Sigmoid colon (tissue), 7 donors: ENCODE data around the gene TMEM107. TPM values are rescaled to one million over a fixed set of nuclear protein-coding genes. Genes with fewer than 3 reads are reported as not detected.
"Not testable (repeated sequence)": the region's sequence is repeated elsewhere in the genome, so short reads cannot be mapped to it uniquely, and the experiment has no call there.

Experiments used
- DNase-seq: peaks from one replicate; pipeline ENCODE4 v3.0.0-alpha.2; 2019
- H3K27ac ChIP-seq, 4 donors: fragments of 200-600 bp; sonication (generic); one replicate each; pipeline ENCODE4 v1.5.1; 2016 to 2019; ENCODE audit warnings: mild to moderate bottlenecking in 1 of 4
- H3K27me3 ChIP-seq, 3 donors: fragments of 200-600 bp; sonication (generic); one replicate each; pipeline ENCODE4 v1.5.1; 2019; ENCODE audit warnings: mild to moderate bottlenecking in 1 of 3
- H3K36me3 ChIP-seq, 4 donors: fragments of 200-600 bp; sonication (generic); one replicate each; pipeline ENCODE4 v1.5.1; 2016 to 2019
- H3K4me1 ChIP-seq, 4 donors: fragments of 200-600 bp; sonication (generic); one replicate each; pipeline ENCODE4 v1.5.1; 2017 to 2019
- H3K4me3 ChIP-seq, 4 donors: fragments of 200-600 bp; sonication (generic); one replicate each; pipeline ENCODE4 v1.5.1; 2017 to 2019; ENCODE audit warnings: mild to moderate bottlenecking in 2 of 4, moderate library complexity in 1 of 4
- H3K9me3 ChIP-seq, 4 donors: fragments of 200-600 bp in 3 of 4; sonication (generic) in 3 of 4; one replicate each; pipeline versions ENCODE4 v1.5.1 to v1.6.1; 2013 to 2019
- CTCF ChIP-seq, 4 experiments: fragments of 450-650 bp in 3 of 4; fragments of 200-600 bp in 1 of 4; IDR thresholded peaks; one replicate each; pipeline ENCODE4 v1.5.1; 2016 to 2019; ENCODE audit warnings: antibody characterized with exemption in 4 of 4, mild to moderate bottlenecking in 3 of 4, moderate library complexity in 2 of 4
- EP300 ChIP-seq, 4 donors: sonication (generic); formaldehyde crosslinking; IDR thresholded peaks; one replicate each; pipeline ENCODE4 v1.6.1; 2017; ENCODE audit warnings: antibody characterized with exemption in 4 of 4
- POLR2A ChIP-seq, 2 donors: fragments of 450-650 bp; IDR thresholded peaks; one replicate each; pipeline ENCODE4 v1.6.1; 2016; ENCODE audit warnings: antibody characterized with exemption in 2 of 2, mild to moderate bottlenecking in 2 of 2, moderate library complexity in 2 of 2
- POLR2AphosphoS5 ChIP-seq, 4 donors: sonication (generic); formaldehyde crosslinking; IDR thresholded peaks; one replicate each; pipeline ENCODE4 v1.6.1; 2017; ENCODE audit warnings: antibody characterized with exemption in 4 of 4
- WGBS, 2 donors: extraction: QIAGEN DNeasy Blood & Tissue Kit; methylation state at CpG; one replicate each; pipeline ENCODE4 v1.1.7; 2013; 5-methylcytosine and 5-hydroxymethylcytosine counted together
- intact Hi-C: fragments of 100-400 bp; cut with DNase I; formaldehyde crosslinking; loops from one replicate; pipeline ENCODE4 v1.15.1; 2023
- polyA plus RNA-seq, 3 donors: library from polyadenylated mRNA; stranded (reverse); fragments of 200-250 nt; gene quantifications; one replicate each; pipeline ENCODE4 v1.2.3, GENCODE V29; 2013
- total RNA-seq, 4 donors: library from RNA; depleted of rRNA; stranded (reverse); fragments of >200 nt; gene quantifications; one replicate each; pipeline ENCODE4 v1.1.0, GENCODE V29; 2016
- donor health status: healthy with polysubstance abuse.
- donor health status: Bipolar disorder and iron deficiency.
- donor health status: healthy.

TMEM107 gene
- total and polyA plus RNA-seq, 7 donors, result 4.6 to 61.7 (median 14.4) TPM

GRCh38 chr17:8222380-8222629 is 46.1 kb upstream of the TMEM107 start:
- peak in 1 of 4 donors; percentile 14 for TF ChIP-seq POLR2AphosphoS5 (IDR thresholded peaks at IDR 0.05)
- no peak for TF ChIP-seq POLR2A (IDR thresholded peaks at IDR 0.05)
- TF ChIP-seq CTCF (IDR thresholded peaks at IDR 0.05), result no peak
- TF ChIP-seq EP300 (IDR thresholded peaks at IDR 0.05), result peak in 1 of 4 donors; percentile 38
- Histone ChIP-seq H3K36me3 (peaks cover 0 to 1% (median 0%) of the 10 kb centered on the region in 4 donors), H3K4me1 (peaks cover 0 to 42% (median 22%) of the 10 kb centered on the region in 4 donors), H3K27ac (peak overlapping the region; percentile 95 to 98 (median 96)), H3K9me3 (no peaks in the 10 kb centered on the region), H3K4me3 (peak overlapping the region; percentile 45 to 71 (median 66)), H3K27me3 (no peaks in the 10 kb centered on the region)
- intact Hi-C loops, result loop anchor here (1.0 to 5.0 kb wide), 3 partner anchors 60 to 103 kb away; partner anchors contain the start of gene VAMP2
- 0 to 1% methylated on average over 9 of the region's 9 CpGs for WGBS, 2 donors
- no peak for DNase-seq

- Histone ChIP-seq H3K27me3 (no peaks in the 10 kb centered on the region), H3K36me3 (no peaks in the 10 kb centered on the region), H3K4me3 (peak overlapping the region; percentile 45 to 71 (median 66)), H3K4me1 (peaks cover 0 to 38% (median 17%) of the 10 kb centered on the region in 4 donors), H3K27ac (peak overlapping the region; percentile 95 to 98 (median 96)), H3K9me3 (no peaks in the 10 kb centered on the region)
- WGBS, 2 donors, result 0 to 1% methylated on average over 40 of the region's 40 CpGs
- DNase-seq, result peak; percentile 92
- TF ChIP-seq POLR2A (IDR thresholded peaks at IDR 0.05), result no peak
- TF ChIP-seq EP300 (IDR thresholded peaks at IDR 0.05), result no peak
- peak in 1 of 4 donors; percentile 2 for TF ChIP-seq POLR2AphosphoS5 (IDR thresholded peaks at IDR 0.05)
- intact Hi-C loops, result loop anchor here (1.0 to 5.0 kb wide), 5 partner anchors 32 to 103 kb away; partner anchors contain the start of genes BORCS6 and VAMP2
Observed at GRCh38 chr17:8221663-8222379, 45.6 kb upstream of the TMEM107 start.

- H3K4me3 ChIP-seq, result peak overlapping the region; percentile 45 to 71 (median 66)
- no peaks in the 10 kb centered on the region for H3K36me3 ChIP-seq
- H3K27ac ChIP-seq, result peak overlapping the region; percentile 95 to 98 (median 96)
- peak; percentile 96 for DNase-seq
- no peaks in the 10 kb centered on the region for H3K27me3 ChIP-seq
- H3K9me3 ChIP-seq, result no peaks in the 10 kb centered on the region
- TF ChIP-seq POLR2A (IDR thresholded peaks at IDR 0.05) (no peak), POLR2AphosphoS5 (IDR thresholded peaks at IDR 0.05) (peak in 3 of 4 donors; percentile 30 to 51 (median 40))
- H3K4me1 ChIP-seq, result peaks cover 0 to 35% (median 15%) of the 10 kb centered on the region in 4 donors
- WGBS, 2 donors, result 0 to 1% methylated on average over 45 of the region's 45 CpGs
- intact Hi-C loops, result loop anchor here (1.0 to 5.0 kb wide), 4 partner anchors 31 to 84 kb away; partner anchors contain the start of genes BORCS6 and VAMP2
Observed at GRCh38 chr17:8220783-8221662, 44.8 kb upstream of the TMEM107 start.

GRCh38 chr17:8214000-8214399 is 37.8 kb upstream of the TMEM107 start:
- DNase-seq, H3K27ac ChIP-seq, intact Hi-C loops, H3K27me3 ChIP-seq, H3K4me3 ChIP-seq, H3K9me3 ChIP-seq, H3K36me3 ChIP-seq: not testable (repeated sequence)
- WGBS, 2 donors, result 91% methylated on average over 15 of the region's 15 CpGs
- H3K4me1 ChIP-seq, result peaks cover 0 to 11% (median 7%) of the 10 kb centered on the region in 4 donors

- Histone ChIP-seq H3K9me3 (no peaks in the 10 kb centered on the region), H3K27ac (no peak overlapping the region), H3K27me3 (no peaks in the 10 kb centered on the region), H3K4me1 (peaks cover 0 to 11% (median 7%) of the 10 kb centered on the region in 4 donors), H3K36me3 (no peaks in the 10 kb centered on the region), H3K4me3 (no peak overlapping the region)
- TF ChIP-seq EP300 (IDR thresholded peaks at IDR 0.05) (no peak), POLR2A (IDR thresholded peaks at IDR 0.05) (no peak), CTCF (IDR thresholded peaks at IDR 0.05) (no peak), POLR2AphosphoS5 (IDR thresholded peaks at IDR 0.05) (no peak)
- intact Hi-C loops, result no loop called here
- no peak for DNase-seq
- WGBS, 2 donors, result 85 to 87% methylated on average over 14 of the region's 14 CpGs
Observed at GRCh38 chr17:8212312-8213180, 36.4 kb upstream of the TMEM107 start.
